Activated CD8-positive, alpha-beta memory T cell treated with anti-CD3 and anti-CD28 coated beads, Interleukin-2, amount 10 ng/mL, durations not matched to agents 7 days and 5 days (primary cell): ENCODE measurements around the gene MACROD2. TPM values are rescaled to one million over a fixed set of nuclear protein-coding genes. Genes with fewer than 3 reads are reported as not detected.

Experiments used
- ATAC-seq: fragments of 150-1000 bp; cut with Tn5 transposase; one replicate; pipeline ENCODE4 v1.10.0; 2021; ENCODE audit warnings: moderate library complexity
- CTCF ChIA-PET: fragments of 350-600 bp; sonication (Branson Sonifier 250); formaldehyde crosslinking; loops from one replicate; lab custom pipeline; 2021; ENCODE audit warnings: antibody characterized with exemption; lab: Charles Lee
- DNase-seq: peaks from one replicate; pipeline ENCODE4 v3.0.0-alpha.2; 2020
- H3K27ac Mint-ChIP-seq: one replicate; pipeline ENCODE4 v1.8.0; 2021; ENCODE audit warnings: mild to moderate bottlenecking, mixed read lengths
- H3K27me3 Mint-ChIP-seq: one replicate; pipeline ENCODE4 v1.8.0; 2021; ENCODE audit warnings: mixed read lengths
- H3K36me3 Mint-ChIP-seq: one replicate; pipeline ENCODE4 v1.8.0; 2021; ENCODE audit warnings: mild to moderate bottlenecking, mixed read lengths
- H3K4me1 Mint-ChIP-seq: one replicate; pipeline ENCODE4 v1.8.0; 2021; ENCODE audit warnings: mixed read lengths
- H3K4me3 Mint-ChIP-seq: one replicate; pipeline ENCODE4 v1.8.0; 2021; ENCODE audit warnings: mild to moderate bottlenecking, moderate library complexity, mixed read lengths
- H3K9me3 Mint-ChIP-seq: one replicate; pipeline ENCODE4 v1.8.0; 2022; ENCODE audit warnings: low read depth, mixed read lengths
- total RNA-seq, 2 experiments: library from RNA; stranded (reverse); gene quantifications; one replicate each; pipeline ENCODE4 v1.2.3, GENCODE V29; 2021

MACROD2 gene
- total RNA-seq, 2 experiments from 2014 or later, result not detected

DNA sequence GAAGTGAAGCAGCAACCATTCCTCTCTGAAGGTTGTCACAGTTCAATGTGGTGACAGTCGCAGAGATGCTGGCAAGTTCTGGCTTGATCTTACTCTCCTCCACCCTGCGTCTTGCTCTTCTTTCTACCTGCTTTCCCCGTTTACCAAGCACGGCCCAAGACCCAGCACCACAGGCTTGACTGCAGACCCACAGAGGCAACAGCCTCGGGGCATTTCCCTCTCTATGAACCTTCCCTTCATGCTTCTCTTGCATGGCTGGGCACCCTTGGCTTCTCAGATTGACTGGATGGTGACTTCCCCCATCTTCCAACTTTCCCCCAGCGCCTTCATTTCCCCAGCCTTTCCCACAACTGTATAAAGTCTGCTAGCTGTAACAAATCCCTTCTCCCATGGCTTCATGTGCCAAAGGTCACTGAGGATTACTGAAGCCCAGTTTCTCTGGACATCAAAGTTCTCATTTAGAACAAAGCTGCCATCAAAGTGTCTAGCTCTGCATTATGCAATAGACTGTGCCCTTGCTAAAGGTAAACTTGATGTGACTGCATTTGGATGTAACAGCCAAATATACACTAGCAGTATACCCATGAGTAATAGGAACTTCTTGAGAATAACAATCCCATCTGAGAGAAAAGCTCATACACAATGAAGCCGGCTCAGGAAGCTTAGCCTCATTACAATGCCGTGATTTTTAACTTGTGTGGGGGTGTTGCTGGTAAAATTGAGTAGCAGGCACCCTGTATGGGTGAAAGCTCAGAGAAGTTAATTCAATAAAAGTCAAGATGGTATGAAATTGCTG lies 1065.1 kb downstream of the MACROD2 start:
- no peak for ATAC-seq
- CTCF ChIA-PET, result no interaction called here

GRCh38 chr20:15061061-15061430 lies 1065.7 kb downstream of the MACROD2 start:
- Mint-ChIP-seq H3K4me1 (no peaks in the 10 kb centered on the region), H3K4me3 (no peak overlapping the region), H3K9me3 (peaks cover 20% of the 10 kb centered on the region), H3K27me3 (no peaks in the 10 kb centered on the region), H3K27ac (no peak overlapping the region), H3K36me3 (no peaks in the 10 kb centered on the region)
- no peak for DNase-seq
- CTCF ChIA-PET, result no interaction called here
- no peak for ATAC-seq

More for the DNA sequence above, 1065.1 kb downstream of the MACROD2 start:
- H3K4me1 Mint-ChIP-seq, result no peaks in the 10 kb centered on the region
- H3K27ac Mint-ChIP-seq, result no peak overlapping the region
- no peak for DNase-seq
- H3K9me3 Mint-ChIP-seq, result peaks cover 20% of the 10 kb centered on the region
- no peaks in the 10 kb centered on the region for H3K36me3 Mint-ChIP-seq
- no peaks in the 10 kb centered on the region for H3K27me3 Mint-ChIP-seq
- H3K4me3 Mint-ChIP-seq, result no peak overlapping the region

GRCh38 chr20:15061955-15062354 lies 1066.6 kb downstream of the MACROD2 start:
- no peaks in the 10 kb centered on the region for H3K27me3 Mint-ChIP-seq
- no peak for DNase-seq
- H3K4me1 Mint-ChIP-seq, result no peaks in the 10 kb centered on the region
- CTCF ChIA-PET, result no interaction called here
- no peak overlapping the region for H3K27ac Mint-ChIP-seq
- peaks cover 20% of the 10 kb centered on the region for H3K9me3 Mint-ChIP-seq
- ATAC-seq, result no peak
- H3K4me3 Mint-ChIP-seq, result no peak overlapping the region
- no peaks in the 10 kb centered on the region for H3K36me3 Mint-ChIP-seq

DNA sequence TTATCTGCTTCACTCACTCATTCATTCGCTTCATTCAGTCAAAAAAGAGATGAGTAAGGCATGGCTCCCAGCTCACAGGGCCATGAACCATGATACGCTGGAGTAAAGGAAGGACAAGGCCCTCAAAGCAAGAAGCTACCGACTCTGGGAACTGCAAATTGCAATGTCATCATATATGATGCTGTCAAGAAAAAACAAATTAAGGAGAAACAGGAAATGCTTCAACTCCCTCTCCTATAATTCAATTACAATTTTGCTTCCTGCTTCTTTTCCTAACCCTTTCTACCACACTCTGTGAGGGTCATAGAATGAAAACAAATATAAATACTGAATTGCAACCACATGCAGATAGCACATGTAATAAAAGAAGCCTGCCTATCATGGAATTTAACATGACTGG lies 1067.8 kb downstream of the MACROD2 start:
- Mint-ChIP-seq H3K27ac (no peak overlapping the region), H3K36me3 (no peaks in the 10 kb centered on the region), H3K4me3 (no peak overlapping the region), H3K9me3 (peaks cover 18% of the 10 kb centered on the region), H3K4me1 (no peaks in the 10 kb centered on the region), H3K27me3 (no peaks in the 10 kb centered on the region)
- CTCF ChIA-PET, result no interaction called here
- DNase-seq (no peak), ATAC-seq (no peak)

- ATAC-seq (no peak), DNase-seq (no peak)
- H3K4me3 Mint-ChIP-seq, result no peak overlapping the region
- no peaks in the 10 kb centered on the region for H3K27me3 Mint-ChIP-seq
- CTCF ChIA-PET, result no interaction called here
- H3K36me3 Mint-ChIP-seq, result no peaks in the 10 kb centered on the region
- H3K4me1 Mint-ChIP-seq, result no peaks in the 10 kb centered on the region
- H3K27ac Mint-ChIP-seq, result no peak overlapping the region
- peaks cover 18% of the 10 kb centered on the region for H3K9me3 Mint-ChIP-seq
These were observed 1069.4 kb downstream of the MACROD2 start for GRCh38 chr20:15064741-15065140.

DNA sequence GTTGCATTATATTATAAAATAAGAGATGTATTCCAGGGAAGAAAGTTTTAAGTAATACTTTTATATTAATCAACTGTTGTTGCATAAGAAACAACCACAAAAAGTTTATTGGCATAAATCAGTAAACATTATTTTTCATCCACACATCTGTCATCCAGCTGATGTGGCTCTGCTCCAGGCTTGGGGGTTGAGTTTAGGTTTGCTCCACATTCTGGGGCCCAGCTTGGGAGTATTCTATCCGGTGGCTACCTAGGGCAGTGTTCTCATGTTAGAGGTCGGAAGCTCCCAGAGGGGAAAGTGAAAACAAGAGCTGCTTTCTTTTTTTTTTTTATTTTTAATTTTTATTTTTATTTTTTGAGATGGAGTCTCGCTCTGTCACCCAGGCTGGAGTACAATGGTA lies 1070.5 kb downstream of the MACROD2 start:
- Mint-ChIP-seq H3K27me3 (no peaks in the 10 kb centered on the region), H3K27ac (no peak overlapping the region), H3K36me3 (no peaks in the 10 kb centered on the region), H3K9me3 (peaks cover 13% of the 10 kb centered on the region), H3K4me3 (no peak overlapping the region), H3K4me1 (no peaks in the 10 kb centered on the region)
- CTCF ChIA-PET, result interaction anchor here (1.1 kb wide), 1 partner anchor 99 kb away, joined by 3 read pairs; no protein-coding TSS in a partner anchor
- no peak for DNase-seq
- no peak for ATAC-seq

GRCh38 chr20:15068486-15068885 lies 1073.2 kb downstream of the MACROD2 start:
- no peaks in the 10 kb centered on the region for H3K4me1 Mint-ChIP-seq
- no peak overlapping the region for H3K27ac Mint-ChIP-seq
- DNase-seq, result no peak
- H3K9me3 Mint-ChIP-seq, result peaks cover 6% of the 10 kb centered on the region
- H3K27me3 Mint-ChIP-seq, result no peaks in the 10 kb centered on the region
- ATAC-seq, result no peak
- no peak overlapping the region for H3K4me3 Mint-ChIP-seq
- CTCF ChIA-PET, result no interaction called here
- H3K36me3 Mint-ChIP-seq, result no peaks in the 10 kb centered on the region

- Mint-ChIP-seq H3K27me3 (no peaks in the 10 kb centered on the region), H3K27ac (no peak overlapping the region), H3K4me3 (no peak overlapping the region), H3K9me3 (peaks cover 6% of the 10 kb centered on the region), H3K36me3 (no peaks in the 10 kb centered on the region), H3K4me1 (no peaks in the 10 kb centered on the region)
- CTCF ChIA-PET, result no interaction called here
- ATAC-seq (no peak), DNase-seq (no peak)
These were observed 1074.0 kb downstream of the MACROD2 start for GRCh38 chr20:15069355-15069754.

GRCh38 chr20:15071085-15071808 lies 1075.9 kb downstream of the MACROD2 start:
- CTCF ChIA-PET, result no interaction called here
- ATAC-seq (no peak), DNase-seq (no peak)
- no peak overlapping the region for H3K27ac Mint-ChIP-seq
- H3K4me3 Mint-ChIP-seq, result no peak overlapping the region
- no peaks in the 10 kb centered on the region for H3K27me3 Mint-ChIP-seq
- no peaks in the 10 kb centered on the region for H3K9me3 Mint-ChIP-seq
- no peaks in the 10 kb centered on the region for H3K36me3 Mint-ChIP-seq
- no peaks in the 10 kb centered on the region for H3K4me1 Mint-ChIP-seq

- Mint-ChIP-seq H3K4me1 (no peaks in the 10 kb centered on the region), H3K4me3 (no peak overlapping the region), H3K9me3 (no peaks in the 10 kb centered on the region), H3K36me3 (no peaks in the 10 kb centered on the region), H3K27ac (no peak overlapping the region), H3K27me3 (no peaks in the 10 kb centered on the region)
- CTCF ChIA-PET, result no interaction called here
- no peak for ATAC-seq
- DNase-seq, result no peak
These were observed 1077.0 kb downstream of the MACROD2 start for GRCh38 chr20:15072316-15072715.

- no peak for ATAC-seq
- Mint-ChIP-seq H3K9me3 (no peaks in the 10 kb centered on the region), H3K4me1 (no peaks in the 10 kb centered on the region), H3K36me3 (no peaks in the 10 kb centered on the region), H3K4me3 (no peak overlapping the region), H3K27me3 (no peaks in the 10 kb centered on the region), H3K27ac (no peak overlapping the region)
- CTCF ChIA-PET, result no interaction called here
- DNase-seq, result no peak
These were observed 1080.3 kb downstream of the MACROD2 start for GRCh38 chr20:15075586-15075985.

- Mint-ChIP-seq H3K4me1 (no peaks in the 10 kb centered on the region), H3K9me3 (no peaks in the 10 kb centered on the region), H3K36me3 (no peaks in the 10 kb centered on the region), H3K4me3 (no peak overlapping the region), H3K27me3 (no peaks in the 10 kb centered on the region), H3K27ac (no peak overlapping the region)
- no peak for ATAC-seq
- no peak for DNase-seq
- CTCF ChIA-PET, result no interaction called here
These were observed 1081.5 kb downstream of the MACROD2 start for GRCh38 chr20:15076785-15077184.

- CTCF ChIA-PET, result no interaction called here
- peaks cover 3% of the 10 kb centered on the region for H3K9me3 Mint-ChIP-seq
- H3K27me3 Mint-ChIP-seq, result no peaks in the 10 kb centered on the region
- no peaks in the 10 kb centered on the region for H3K36me3 Mint-ChIP-seq
- H3K4me3 Mint-ChIP-seq, result no peak overlapping the region
- no peak overlapping the region for H3K27ac Mint-ChIP-seq
- no peaks in the 10 kb centered on the region for H3K4me1 Mint-ChIP-seq
- no peak for DNase-seq
- no peak for ATAC-seq
These were observed 1082.5 kb downstream of the MACROD2 start for GRCh38 chr20:15077733-15078250.
